ENCODE measurements around the gene SPRN.

SPRN gene

DNA sequence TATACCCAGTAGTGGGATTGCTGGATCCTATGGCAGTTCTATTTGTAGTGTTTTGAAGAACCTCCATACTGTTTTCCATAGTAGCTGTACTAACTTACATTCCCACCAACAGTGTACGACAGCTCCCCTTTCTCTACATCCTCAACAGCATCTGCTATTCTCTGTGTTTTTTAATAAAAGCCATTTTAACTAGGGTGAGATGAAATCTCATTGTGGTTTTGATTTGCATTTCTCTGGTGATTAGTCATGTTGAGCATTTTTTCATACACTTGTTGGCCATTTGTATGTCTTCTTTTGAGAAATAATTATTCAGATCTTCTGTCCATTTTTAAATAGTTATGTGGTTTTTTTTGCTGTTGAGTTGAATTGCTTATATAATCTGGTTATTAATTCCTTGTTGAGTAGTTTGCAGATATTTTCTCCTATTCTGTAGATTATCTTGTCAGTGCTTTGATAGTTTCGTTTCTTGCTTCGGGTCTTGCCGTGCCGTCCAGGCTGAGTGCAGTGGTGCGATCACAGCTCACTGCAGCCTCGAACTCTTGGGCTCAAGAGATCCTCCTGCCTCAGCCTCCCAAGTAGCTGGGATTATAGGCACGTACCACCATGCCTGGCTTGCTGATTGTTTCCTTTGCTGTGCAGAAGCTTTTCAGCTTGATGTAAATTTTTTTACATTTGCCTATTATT lies 18.4 kb downstream of the SPRN start:
- no peak for DNase-seq (ENCODE audit: low spot score)

DNA sequence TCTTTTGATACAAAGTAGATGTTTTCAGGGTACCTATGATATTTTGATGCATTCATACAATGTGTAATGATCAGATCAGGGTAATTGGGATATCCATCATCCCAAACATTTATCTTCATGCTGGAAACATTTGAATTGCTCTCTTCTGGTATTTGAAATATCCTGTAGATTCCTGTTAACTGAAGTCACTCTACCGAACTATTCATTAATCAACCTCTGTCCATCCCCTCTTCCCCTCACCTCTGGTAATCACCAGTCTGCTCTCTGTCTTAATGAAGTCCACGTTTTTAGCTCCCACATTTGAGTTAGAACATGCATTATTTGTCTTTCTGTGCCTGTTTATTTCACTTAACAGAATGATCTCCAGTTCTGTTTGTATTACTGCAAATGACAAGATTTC lies 19.2 kb downstream of the SPRN start:
- no peak for DNase-seq (ENCODE audit: low spot score)

DNA sequence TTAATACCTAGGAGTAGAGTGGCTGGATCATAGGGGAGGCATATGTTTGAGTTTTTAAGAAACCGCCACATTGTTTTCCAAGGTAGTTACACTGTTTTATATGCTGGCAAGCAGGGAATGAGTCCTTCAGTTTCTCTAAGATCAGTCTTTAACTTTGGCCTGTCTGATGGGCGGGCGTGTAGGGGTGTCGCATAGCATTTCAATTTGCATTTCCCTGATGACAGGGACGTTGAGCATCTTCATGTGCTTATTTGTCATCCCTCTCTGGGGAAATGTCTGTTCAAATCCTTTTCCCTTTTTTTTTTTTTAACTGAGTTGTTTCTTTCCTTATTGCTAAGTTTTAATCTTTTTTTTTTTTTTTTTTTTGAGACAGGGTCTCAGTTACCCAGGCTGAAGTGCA lies 20.6 kb downstream of the SPRN start:
- DNase-seq (ENCODE audit: low spot score): no peak

DNA sequence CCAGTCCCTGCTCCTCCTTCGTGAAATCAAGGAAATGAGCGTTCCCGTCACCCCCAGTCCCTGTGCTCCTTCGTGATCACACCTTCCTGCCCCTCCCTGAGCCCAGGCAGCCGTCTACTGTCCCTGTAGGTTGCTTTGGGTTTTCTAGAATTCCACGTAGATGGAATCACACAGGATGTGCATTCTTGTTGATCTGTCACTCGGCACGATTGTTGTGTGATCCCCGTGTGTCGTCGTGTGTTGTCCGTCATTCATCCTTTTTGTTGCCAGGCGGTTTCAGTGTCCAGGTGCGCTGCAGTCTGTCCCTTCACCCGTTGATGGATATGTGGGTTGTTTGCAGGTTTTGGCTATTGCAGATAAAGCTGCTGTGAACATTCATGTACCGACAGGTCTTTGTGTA lies 21.1 kb downstream of the SPRN start:
- DNase-seq (ENCODE audit: low spot score): no peak

DNA sequence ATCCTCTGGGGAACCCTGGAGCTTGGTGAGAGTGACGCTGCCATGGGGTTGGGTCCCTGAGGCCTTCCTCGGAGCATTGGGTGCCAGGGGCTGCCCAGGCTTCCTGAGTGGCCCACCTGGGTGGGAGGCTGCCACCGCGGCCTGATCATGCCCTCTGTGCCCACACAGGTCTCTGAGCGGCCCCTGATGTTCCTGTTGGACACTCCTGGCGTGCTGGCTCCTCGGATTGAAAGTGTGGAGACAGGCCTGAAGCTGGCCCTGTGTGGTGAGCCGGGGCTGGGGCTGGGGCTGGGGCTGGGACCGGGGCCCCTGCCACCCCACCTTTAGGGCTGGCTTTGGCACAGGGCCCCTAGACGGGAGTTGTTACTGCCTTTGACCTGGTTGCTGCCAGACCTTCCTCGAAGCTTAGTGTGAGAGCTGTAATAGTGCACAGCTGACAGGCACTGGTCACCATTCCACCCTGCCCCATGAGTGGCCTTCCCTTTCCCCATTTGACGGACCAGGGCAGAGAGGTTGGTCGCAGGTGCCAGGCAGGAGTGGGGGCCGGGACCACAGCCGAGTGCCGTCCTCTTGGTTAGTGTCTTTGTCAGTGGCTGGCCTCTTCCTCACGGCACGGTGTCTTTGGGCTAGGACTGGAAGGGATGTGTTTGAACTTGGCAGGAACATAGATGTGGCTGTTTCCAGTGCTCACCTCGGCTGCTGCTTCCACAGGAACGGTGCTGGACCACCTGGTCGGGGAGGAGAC lies 22.3 kb downstream of the SPRN start:
- no peak for DNase-seq (ENCODE audit: low spot score)

DNA sequence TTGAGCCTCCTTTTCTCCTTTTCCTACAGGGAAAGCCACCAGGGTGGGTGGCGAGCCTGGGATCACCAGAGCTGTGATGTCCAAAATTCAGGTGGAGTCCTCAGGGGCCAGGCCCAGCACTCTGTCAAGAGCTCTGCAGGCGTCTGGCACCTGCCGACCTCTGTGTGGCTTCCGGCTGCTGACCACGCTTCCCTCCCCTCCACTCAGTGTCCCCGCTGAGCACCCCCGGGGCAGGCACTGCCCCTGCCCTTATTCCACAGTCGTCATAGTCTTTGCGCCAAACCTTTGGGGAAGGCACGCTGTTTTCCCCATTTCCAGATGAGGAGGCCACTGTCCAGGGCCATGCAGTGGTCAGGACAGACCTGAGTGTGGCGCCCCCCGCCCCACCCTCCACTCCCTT lies 22.9 kb downstream of the SPRN start:
- DNase-seq (ENCODE audit: low spot score): no peak

DNA sequence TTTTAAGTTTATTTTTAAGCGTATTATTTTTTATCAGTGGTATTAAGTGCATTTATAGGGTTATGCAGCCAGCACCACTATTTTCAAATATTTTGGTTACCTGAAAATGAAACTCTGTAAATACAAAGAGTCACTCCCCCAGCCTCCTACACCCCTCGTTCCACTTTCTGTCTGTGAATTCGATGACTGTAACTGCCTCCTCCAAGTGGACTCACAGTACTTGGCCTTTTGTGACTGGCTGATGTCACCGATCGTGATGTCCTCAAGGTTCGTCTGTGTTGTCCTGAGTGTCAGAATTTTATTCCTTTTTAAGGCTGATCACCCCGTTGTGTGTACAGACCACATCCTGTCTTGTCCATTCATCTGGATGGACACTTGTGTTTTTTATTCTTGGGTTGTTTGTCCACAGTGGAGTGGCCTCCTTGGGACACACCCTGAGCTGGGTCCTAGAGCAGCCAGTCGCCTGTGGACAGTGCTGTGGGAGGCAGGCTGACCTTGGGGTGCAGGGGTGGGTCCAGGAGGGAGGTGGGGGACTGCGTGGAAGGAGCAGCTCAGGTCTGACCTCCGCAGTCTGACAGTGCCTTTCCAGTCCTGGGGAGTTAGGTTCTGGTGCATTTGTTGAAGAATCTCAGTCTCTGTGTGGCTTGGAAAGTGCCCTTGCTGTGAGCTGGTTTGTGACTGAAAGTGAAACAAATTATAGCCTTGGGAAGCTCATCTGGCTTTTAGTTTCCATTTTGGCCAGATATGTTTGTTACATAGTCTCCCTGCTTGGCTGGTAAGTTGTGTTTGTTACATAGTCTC lies 23.6 kb downstream of the SPRN start:
- DNase-seq (ENCODE audit: low spot score): no peak

DNA sequence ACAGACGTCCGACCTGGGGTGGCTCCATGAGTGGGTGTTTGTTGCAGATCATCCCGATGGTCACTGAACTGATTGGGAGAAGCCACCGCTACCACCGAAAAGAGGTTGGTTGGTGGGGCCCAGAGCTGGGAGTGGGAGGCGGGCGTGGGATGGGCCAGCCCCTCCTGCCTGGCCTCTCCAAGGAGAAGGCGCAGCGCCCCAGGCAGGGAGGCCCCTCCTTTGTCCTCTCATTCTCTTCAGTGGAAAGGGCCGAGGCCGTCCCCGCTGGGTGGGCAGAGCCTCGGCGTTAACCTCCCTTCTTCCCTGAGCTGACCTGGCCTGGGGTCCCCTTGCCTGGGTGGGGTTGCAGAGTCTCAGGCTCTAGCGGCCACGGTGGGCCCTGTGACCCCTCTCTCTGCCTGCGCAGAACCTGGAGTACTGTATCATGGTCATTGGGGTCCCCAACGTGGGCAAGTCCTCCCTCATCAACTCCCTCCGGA lies 25.3 kb downstream of the SPRN start:
- no peak for DNase-seq (ENCODE audit: low spot score)

DNA sequence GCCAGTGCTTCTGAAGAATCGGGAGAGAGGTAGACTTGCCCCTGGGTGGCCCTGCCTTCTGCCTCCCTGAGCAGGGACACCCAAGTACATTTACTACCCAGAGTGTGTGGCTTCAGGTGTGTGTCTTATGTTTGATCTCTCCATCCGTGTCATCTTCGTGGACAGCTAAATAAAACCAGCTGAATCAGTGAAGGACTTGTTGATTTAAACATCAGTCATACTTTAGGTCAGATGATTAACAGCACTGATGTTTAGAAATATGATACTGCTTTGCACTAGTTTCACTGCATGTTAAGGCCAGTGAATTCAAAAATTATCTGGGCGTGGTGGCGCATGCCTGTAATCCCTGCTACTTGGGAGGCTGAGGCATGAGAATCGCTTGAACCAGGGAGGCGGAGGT lies 26.5 kb downstream of the SPRN start:
- DNase-seq (ENCODE audit: low spot score): no peak

DNA sequence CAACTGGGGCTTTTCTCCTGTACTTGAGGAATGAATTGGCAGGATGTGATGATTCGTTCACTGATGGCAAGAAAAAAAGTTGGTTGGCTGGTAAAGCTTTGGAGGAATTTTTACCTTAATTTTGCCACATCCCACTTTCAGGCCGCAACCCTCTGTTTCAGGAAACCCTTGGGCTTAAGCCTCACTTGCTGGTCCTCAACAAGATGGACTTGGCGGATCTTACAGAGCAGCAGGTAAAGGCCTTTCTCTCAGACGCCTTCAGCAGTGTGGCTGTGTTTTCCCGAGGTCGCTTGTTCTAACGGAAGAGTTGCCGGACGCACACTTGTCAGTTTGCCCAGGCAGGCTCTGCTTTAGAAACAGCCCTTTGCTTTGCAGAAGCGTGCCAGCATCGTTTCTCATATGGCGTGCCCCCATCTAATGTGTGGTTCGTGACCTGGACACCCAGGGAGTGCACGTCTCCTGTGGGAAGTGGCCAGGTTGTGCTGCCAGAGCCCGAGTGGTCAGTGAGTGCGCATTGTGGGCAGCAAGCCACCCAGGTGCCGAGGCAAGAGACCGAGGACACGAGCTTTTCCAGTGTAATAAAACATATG lies 28.3 kb downstream of the SPRN start:
- DNase-seq (ENCODE audit: low spot score): no peak

DNA sequence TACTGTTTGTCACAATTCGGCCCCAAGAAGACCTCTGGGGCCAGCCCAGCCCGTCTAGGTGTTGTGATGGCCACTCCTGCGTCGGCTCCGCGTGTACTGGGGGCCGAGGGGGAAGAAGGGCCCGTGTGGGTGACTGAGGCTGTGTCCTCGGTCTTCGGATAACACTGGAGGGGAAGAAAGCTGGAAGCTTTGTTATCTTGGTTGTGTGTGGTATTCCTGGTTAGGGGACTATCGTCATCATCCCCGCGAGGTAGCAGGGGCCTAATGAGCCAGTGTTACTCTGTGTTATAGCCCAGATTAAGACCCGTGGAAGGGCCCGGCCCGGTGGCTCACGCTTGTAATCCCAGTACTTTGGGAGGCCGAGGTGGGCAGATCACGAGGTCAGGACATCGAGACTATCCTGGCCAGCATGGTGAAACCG lies 29.6 kb downstream of the SPRN start:
- no peak for DNase-seq (ENCODE audit: low spot score)

DNA sequence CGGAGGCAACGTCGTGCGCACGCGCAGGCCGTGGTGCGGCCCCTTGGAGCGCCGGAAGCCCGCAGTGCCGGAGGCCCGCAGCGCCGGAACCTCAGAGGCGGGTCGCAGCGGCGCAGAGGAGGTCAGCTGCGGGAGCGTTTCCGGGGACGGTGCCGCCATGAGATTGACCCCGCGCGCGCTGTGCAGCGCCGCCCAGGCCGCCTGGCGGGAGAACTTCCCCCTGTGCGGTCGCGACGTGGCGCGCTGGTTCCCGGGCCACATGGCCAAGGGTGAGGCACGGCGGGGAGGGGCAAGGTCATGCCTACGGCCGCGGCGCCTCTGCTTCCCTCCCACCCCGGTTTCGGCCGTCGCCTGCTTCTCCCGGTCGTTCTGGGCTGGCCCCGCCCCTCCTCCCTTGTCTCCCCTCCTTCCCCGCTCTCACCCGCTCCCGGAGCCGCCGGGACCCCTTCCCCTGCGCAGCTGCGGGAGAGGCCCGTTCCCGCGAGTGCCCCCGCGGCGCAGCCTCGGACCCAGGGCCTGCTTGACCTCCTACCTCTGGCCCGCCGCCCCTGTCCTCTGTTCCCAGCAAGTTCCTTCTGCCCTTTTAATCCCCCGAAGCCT lies 30.3 kb downstream of the SPRN start, which contains the start of gene MTG1:
MTG1 (plus strand) TSS at position 94 of the 600 bp plus-strand sequence; CDS start at position 158, 64 bp downstream.
- DNase-seq (ENCODE audit: low spot score): peak; percentile 93

DNA sequence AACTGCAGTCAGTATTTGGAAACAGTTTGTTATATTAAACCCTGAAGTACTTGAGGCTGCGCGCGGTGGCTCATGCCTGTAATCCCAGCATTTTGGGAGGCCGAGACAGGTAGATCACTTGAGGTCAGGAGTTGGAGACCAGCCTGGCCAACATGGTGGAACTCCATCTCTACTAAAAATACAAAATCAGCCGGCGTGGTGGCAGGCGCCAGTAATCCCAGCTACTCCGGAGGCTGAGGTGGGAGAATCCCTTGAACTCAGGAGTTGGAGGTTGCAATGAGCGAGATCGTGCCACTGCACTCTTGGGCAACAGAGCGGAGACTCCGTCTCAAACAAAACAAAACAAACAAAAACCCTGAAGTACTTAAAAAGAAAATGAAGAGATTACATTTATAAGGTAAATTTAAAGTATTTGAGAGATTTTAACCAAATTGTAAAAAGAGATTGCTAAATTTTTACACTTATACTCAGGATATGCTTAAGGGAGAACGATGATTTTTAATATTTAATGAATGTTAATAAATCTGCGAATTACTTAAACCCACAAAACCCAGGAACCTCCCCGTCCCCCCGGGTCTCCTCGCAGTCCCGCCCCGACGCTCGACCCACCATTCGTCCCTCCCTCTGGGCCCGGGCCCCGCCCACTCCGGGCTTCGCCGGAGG lies 30.9 kb downstream of the SPRN start:
- no peak for DNase-seq (ENCODE audit: low spot score)

DNA sequence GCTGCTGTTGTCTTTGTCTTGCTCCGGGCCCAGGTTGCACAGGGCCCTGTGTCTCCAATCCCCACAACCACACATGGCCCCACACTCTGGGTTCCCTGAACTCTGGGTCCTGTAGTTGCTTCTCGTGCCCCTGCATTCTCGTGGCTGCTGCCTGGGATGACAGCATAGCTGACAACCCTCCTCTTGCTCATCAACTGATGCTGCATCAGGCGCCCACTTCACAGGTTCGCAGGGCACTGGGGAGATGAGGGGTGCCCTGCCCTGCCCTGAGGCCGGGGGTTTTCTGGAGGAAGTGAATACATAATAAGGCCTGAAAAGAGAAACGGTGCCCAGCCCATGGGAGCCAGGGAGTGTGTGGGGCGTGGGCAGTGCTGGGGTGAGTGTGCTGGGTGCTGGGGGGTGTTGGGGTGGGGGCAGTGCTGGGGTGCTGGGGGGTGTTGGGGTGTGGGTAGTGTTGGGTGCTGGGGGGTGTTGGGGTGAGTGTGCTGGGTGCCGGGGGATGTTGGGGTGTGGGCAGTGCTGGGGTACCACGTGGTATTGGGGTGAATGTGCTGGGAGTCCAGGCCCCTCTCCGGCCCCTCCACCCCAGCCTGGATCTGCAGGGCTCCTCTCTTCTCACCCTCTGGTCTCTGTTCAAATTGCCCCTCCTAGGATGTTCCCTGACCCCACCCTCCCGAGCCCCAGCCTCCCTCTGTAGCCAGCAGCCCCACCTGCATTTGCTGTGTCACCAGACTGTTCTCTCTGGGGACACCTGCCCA lies 32.5 kb downstream of the SPRN start:
- peak; percentile 52 for DNase-seq (ENCODE audit: low spot score)

DNA sequence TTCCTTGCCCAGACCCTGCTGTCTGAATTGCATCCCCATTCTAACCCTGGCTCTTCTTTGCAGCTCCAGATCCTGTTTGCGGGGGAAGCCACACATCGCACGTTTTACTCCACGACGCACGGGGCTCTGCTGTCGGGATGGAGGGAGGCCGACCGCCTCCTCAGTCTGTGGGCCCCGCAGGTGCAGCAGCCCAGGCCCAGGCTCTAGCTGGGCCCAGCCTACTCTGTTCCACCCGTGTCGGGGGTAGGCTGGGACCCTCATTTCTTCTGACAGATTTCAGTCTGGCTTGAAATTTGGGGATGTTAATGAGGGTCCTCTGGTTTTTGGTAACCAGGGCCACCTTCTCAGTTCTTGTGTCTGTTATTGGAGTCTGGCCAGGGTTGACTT lies 33.2 kb downstream of the SPRN start:
- no peak for DNase-seq (ENCODE audit: low spot score)

DNA sequence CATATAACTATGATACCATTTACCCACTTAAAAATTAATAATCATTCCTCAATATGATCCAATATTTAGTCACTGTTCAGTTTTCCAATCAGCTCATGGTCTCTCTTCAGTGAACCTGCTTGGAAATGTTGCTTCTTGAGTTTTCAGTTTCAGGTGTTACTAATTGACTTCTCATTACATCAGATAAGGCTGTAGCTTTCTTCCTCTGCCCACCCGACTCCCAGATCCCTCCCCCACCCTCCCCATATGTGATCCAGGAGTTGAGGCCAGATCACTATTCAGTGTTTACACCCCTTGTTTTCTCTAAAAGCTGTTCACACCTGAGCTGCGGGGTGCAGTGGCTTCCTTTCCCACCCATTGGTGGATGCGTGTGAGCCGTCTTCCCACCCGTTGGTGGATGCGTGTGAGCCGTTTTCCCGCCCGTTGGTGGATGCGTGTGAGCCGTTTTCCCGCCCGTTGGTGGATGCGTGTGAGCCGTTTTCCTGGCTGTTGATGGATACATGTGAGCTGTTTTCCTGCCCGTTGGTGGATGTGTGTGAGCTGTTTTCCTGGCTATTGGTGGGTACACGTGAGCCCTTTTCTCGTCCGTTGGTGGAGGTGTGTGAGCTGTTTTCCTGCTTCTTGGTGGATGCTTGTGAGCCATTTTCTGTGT lies 33.7 kb downstream of the SPRN start:
- DNase-seq (ENCODE audit: low spot score): no peak

DNA sequence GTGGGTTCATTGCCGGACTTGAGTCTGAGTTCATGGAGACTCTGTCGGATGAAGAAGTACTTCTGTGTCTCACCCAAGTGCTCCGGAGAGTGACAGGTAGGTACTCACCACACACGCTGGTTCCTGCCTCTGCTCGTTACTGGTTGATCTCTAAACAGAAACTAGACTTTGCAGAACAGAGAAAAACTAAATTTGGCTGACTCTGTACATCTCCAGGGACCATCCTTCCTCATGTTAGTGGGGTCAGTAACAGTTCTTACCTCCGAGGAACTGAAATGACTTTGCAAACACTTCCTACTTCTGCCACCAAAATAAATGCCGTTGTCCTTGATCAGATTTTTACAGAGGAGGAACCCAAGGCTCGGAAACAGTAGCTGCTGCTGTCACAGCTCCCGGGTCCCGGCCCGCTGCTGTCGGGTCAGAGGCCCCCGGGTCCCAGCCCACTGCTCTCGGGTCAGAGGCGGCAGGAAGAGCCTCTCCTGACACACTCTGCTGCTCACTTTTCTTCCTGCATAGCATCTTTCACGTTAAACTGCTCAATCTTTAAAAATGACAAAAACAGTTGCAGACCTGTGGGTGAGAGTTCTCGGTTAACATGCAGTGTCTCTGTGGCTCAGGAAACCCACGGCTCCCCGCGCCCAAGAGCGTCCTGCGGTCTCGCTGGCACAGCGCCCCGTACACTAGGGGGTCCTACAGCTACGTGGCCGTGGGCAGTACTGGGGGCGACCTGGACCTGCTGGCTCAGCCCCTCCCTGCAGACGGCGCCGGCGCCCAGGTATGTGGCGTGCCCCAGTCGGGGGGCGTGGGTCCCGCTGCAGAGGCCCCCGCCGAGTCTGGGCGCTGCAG lies 35.2 kb downstream of the SPRN start:
- DNase-seq (ENCODE audit: low spot score): peak; percentile 57

DNA sequence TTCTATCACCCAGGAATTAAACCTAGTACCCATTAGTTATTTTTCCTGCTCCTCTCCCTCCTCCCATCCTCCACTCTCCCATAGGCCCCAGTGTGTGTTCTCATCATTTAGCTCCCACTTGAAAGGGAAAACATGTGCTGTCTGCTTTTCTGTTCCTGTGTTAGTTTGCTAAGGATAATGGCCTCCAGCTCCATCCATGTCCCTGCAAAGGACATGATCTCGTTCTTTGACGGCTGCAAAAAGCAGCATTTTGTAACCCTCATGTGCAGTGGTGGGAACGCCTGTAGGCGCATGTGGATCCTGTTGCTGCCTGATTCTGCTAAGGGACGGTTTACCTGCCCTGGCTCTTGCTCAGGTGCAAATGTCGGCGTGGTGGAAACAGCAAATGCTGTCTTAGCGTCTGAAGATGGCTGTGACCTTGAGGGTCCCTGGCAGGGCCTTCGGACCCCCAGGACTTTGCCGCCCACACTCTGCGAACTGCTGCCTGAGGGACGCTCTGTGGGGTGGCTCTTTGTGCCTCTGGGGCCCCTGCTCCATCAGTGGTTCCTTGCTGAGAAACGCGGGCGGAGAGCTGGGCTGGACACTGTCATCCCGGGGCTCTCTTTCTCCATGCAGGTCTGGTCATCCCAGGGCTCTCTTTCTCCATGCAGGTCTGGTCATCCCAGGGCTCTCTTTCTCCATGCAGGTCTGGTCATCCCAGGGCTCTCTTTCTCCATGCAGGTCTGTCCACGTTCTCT lies 36.0 kb downstream of the SPRN start:
- DNase-seq (ENCODE audit: low spot score): no peak
